ENCODE results near the gene TFIP11.
A peak's percentile ranks its signal among the peaks of the same experiment; 100 is the strongest.
"Not testable (repeated sequence)": the region's sequence is repeated elsewhere in the genome, so short reads cannot be mapped to it uniquely, and the experiment has no call there.

The TFIP11 gene

DNA sequence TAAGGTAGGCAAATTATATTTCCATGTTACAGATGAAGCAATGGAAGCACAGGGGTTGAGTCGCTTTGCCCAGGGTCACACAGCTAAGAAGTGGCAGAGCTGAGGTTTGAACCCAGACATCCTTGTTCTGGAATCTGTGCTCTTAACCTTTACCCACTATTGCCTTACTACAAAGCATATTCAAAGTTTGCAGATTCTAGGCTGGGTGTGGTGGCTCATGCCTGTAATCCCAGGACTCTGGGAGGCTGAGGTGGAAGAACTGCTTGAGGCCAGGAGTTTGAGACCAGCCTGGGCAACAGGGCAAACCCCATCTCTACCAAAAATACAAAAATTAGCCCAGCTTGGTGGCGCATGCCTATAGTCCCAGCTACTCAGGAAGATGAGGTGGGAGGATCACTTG, 27.8 kb upstream of the TFIP11 start:
- no peak for DNase-seq

DNA sequence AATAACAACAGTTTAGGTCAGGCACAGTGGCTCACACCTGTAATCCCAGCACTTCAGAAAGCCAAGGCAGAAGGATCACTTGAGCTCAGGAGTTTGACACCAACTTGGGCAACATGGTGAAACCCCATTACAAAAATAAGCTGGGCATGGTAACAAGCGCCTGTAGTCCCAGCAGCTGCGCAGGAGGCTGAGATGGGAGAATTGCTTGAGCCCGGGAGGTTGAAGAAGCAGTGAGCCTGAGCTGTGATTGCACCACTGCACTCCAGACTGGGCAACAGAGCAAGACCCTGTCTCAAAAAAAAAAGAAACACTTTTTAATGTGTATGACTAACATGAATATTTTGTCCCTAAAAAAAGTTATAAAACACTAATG, 24.5 kb upstream of the TFIP11 start:
- no peak for DNase-seq

- no peak for DNase-seq
Measured at GRCh38 chr22:26536056-26536761, 23.9 kb upstream of the TFIP11 start.

DNA sequence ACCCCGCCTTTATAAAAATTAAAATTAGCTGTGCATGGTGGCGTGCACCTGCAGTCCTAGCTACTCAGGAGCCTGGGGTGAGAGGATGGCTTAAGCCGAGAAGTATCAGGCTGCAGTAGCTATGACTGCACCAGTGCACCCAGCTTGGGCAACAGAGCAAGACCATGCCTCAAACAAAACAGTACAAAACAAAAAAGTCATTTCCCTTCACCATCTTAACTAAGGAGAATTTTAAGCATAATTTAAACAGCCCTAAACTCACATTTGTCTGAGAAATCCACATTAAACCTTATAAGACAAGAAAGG, 23.3 kb upstream of the TFIP11 start:
- no peak for DNase-seq

GRCh38 chr22:26534874-26535602, 22.8 kb upstream of the TFIP11 start:
- no peak for DNase-seq

- DNase-seq, result peak; percentile 70
Measured at GRCh38 chr22:26534171-26534855, 22.0 kb upstream of the TFIP11 start.

GRCh38 chr22:26529345-26529744, 17.1 kb upstream of the TFIP11 start:
- DNase-seq, result no peak

DNA sequence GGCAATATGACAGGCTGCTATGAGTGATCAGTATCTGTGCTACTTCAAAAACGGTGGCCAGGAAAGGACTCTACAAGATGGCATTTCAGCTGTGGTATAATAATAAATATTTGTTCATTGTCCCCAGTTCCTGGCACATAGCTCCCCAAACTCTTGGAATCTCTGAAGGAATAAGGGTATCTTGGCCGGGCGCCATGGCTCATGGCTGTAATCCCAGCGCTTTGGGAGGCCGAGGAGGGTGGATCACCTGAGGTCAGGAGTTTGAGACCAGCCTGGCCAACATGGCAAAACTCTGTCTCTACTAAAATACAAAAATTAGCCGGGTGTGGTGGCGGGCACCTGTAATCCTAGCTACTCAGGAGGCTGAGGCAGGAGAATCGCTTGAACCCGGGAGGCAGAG, 16.2 kb upstream of the TFIP11 start:
- DNase-seq, result not testable (repeated sequence)

DNA sequence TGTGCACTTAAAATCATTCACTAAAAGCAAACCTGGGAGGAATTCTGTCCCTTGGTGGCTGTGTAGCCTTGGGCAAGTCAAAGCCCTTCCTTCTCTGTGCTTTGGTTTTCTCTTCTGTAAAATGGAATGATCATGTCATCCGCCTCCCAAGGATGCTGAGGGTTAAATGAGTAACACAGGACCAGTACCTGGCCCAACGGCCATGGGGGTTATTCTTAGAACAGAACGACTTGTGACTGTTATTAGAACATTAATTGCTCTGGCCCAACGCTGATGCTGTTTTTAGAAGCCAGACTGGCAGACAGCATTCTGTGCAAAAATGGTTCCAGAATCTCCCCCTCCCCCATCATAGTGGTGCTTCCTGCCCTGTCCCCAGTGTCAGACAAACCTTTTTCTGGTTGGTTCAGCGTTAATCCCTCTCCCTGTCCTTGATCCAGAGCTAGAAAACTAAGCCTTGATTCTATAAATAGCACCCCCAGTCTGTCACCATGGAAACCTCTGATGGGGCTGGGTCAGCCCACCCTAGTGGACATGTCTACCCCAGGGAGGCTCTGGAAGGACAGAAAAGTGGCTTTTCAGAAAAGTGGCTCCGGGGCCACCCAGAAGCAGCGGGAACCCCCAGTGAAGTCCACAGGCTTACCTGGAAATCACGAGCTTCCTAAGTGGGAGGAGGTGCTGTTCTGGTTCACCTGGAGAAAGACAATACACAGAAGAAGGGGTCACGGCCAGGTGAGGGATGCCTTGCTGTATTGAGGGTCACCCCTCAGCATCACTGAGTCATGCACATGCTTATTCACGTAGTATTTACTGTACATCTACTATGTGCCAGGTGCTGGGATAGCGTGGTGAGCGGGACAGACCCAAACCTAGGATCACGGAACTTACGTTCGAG, 15.5 kb upstream of the TFIP11 start:
- DNase-seq, result no peak

GRCh38 chr22:26527167-26527566, 14.9 kb upstream of the TFIP11 start:
- DNase-seq, result no peak

DNA sequence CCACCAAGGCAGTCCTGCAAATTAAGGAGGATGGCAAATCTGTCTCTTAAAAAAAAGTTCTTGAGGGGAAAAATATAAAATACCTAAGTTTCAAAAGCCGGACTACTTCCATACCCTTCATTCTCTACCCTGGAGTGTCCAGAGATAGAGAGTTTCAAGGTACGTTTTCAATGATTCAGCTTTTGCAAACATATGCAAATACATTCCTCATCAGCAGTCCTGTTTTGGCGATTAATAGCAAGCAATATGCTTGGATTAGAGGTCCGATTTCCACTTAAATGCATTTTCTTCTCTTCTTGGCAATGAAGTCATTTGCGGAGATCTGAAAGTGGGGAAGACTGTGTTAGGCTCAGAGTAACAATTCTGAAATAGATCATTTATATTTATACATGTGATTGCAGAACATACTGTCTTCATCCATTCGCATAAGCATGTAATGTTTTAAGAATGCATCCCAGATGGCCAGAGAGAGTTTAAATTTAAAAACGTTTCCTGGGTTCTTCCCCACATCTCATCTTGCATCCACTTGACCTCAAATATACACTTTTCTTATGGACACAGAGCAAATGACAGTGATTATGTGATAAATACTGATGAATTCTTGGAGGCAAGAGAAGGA, 13.8 kb upstream of the TFIP11 start:
- DNase-seq, result peak; percentile 1

- DNase-seq, result no peak
Measured at GRCh38 chr22:26524870-26525269, 12.6 kb upstream of the TFIP11 start.

- no peak for DNase-seq
Measured at GRCh38 chr22:26522592-26522991, 10.3 kb upstream of the TFIP11 start.

- DNase-seq, result no peak
Measured at GRCh38 chr22:26522012-26522411, 9.7 kb upstream of the TFIP11 start.

DNA sequence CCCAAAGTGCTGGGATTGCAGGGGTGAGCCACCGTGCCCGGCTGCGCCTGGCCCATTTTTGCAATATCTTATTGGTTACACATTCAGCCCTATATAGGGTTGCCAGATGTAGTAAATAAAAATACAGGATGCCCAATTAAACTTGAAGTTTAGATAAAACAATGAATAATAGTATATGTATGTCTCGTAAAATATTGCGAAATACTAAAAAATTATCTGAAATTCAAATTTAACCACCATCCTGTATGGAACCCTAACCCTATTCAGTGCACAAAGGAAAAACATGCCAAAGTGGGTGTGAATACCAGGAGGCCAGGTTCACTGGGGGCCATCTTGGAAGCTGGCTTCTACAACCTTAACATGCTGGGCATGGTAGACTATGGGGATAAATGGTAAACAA, 5.2 kb upstream of the TFIP11 start:
- DNase-seq, result no peak

GRCh38 chr22:26516503-26516902, 4.2 kb upstream of the TFIP11 start:
- no peak for DNase-seq

- no peak for DNase-seq
Measured at GRCh38 chr22:26515931-26516330, 3.7 kb upstream of the TFIP11 start.

DNA sequence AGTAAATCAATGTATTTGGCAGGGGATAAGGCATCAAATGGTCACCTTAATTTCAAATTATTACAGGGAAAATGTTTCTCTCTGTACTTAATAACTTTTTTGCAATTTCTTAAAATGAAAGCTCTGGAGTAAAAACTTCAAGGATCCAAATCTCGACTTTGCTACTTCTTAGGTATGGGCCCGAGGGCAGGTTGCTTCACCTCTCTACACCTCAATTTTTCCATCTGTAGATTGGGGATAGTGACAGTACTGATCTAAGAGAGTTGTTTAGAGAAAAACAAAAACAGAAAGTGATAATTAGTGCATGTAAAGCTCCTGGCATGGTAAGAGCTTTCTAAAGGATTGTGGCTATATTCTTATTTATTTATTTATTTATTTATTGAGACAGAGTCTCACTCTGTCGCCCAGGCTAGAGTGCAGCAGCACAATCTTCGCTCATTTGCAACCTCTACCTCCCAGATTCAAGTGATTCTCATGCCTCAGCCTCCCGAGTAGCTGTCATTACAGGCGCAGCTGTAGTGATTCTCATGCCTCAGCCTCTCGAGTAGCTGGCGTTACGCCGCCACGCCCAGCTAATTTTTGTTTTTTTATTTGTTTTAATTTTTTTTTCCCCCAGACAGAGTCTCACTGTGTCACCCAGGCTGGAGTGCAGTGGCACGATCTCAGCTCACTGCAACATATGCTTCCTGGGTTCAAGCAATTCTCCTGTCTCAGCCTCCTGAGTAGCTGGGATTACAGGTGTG, 2.3 kb upstream of the TFIP11 start:
- DNase-seq, result no peak

GRCh38 chr22:26513838-26514237, 1.6 kb upstream of the TFIP11 start:
- no peak for DNase-seq

GRCh38 chr22:26508148-26508547, 4.1 kb downstream of the TFIP11 start:
- DNase-seq, result no peak

GRCh38 chr22:26503758-26504157, 8.5 kb downstream of the TFIP11 start:
- no peak for DNase-seq
